Right ventricle myocardium superior (tissue), 1 donor: ENCODE data around the gene DPYD. TPM values are rescaled to one million over a fixed set of nuclear protein-coding genes. Genes with fewer than 3 reads are reported as not detected.
A peak's percentile ranks its signal among the peaks of the same experiment; 100 is the strongest.

Source experiments
- ATAC-seq: fragments of 200-7000 bp; cut with Tn5 transposase; one replicate; pipeline ENCODE4 v1.9.1; 2020; ENCODE audit warnings: mild to moderate bottlenecking; ENCODE audit not compliant: poor library complexity
- DNase-seq: peaks from one replicate; pipeline ENCODE4 v3.0.0-alpha.2; 2020
- intact Hi-C: fragments of 100-400 bp; cut with DNase I; formaldehyde crosslinking; loops from one replicate; pipeline ENCODE4 v1.11.2; 2022
- total RNA-seq: library from RNA; stranded (reverse); fragmentation: NEBNext Ultra II Directional; extraction: Animal tissue kit (Norgen Biotek cat#: 25700); gene quantifications from one replicate; pipeline ENCODE4 v1.2.1, GENCODE V29; 2021
- donor health status: DM: no; HTN: yes; CAD: no; lungs with severe emphysema.

Gene DPYD
- total RNA-seq, 1 donor from 2014 or later = 10.3 TPM

GRCh38 chr1:97089173-97089572 lies 831.7 kb downstream of the DPYD start:
- DNase-seq (no peak), ATAC-seq (no peak)
- intact Hi-C loops = no loop called here

DNA sequence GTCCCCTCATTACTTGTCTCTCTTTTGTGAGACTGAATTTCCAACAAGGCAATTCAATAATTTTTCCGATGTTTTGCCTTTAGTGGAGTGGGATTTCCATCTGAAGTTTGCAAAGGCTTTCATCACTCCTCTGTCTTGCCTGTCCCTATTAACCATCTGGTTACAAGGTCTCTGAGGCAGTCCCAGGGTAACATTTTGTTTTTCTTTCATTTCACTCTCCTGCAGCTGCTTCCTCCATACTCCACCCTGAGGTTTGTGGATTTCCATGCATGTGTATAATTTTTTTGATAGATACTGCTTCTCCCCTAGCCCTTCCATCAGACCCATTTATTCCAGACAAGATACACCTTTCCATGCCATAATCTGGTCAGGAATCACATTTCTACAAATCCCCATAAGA lies 832.4 kb downstream of the DPYD start:
- ATAC-seq (no peak), DNase-seq (no peak)
- intact Hi-C loops = no loop called here

DNA sequence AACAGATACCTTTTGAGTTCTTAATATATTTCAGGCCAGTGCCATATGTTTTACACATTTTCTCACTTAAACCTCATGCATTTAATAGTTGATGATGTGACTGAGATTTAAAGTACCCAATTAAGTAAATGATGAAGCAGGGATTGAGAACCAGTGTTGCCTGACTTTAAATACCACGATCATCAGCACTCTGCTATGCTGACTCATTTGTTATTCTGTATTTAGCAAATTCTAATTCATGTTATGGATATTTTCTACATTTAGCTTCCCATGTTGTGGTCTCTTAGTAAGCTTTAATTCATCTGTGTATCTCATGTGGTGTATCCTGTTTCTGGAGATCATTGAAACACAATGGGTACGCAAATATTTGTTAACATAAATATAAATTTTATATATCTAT lies 836.3 kb downstream of the DPYD start:
- intact Hi-C loops = no loop called here
- DNase-seq (no peak), ATAC-seq (no peak)

DNA sequence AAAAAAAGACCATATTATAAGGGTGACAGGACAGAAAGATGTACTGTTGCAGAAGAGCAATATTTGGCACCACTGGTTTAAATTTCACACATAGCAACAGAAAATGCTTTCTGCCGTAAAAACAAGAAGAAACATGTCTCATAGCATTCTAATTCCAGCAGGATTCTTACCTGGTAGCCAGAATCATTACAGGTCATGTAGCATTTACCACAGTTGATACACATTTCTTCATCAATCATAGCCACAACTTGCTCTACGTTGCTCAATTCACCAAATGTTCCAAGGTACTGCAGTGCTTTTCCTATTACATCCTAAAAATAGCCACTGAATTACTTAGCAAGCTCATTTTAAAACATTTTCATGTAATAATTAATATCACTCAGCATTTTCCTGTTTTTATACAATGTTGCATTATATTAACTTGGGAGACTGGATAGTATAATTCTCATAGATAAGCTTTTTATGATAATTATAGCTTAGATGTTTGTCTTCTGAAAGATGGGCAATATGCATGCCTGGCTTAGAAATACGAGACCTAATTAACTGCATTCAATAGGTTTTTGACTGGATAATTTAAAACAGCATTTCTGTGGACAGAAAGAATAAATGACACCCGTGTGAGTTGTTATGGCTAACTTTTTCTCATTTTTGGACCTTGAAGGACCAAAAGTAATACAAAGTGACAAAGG lies 838.5 kb downstream of the DPYD start:
- intact Hi-C loops = no loop called here
- DNase-seq (no peak), ATAC-seq (no peak)

- ATAC-seq (no peak), DNase-seq (no peak)
- intact Hi-C loops = no loop called here
Measured at GRCh38 chr1:97078872-97079271, 842.0 kb downstream of the DPYD start.

DNA sequence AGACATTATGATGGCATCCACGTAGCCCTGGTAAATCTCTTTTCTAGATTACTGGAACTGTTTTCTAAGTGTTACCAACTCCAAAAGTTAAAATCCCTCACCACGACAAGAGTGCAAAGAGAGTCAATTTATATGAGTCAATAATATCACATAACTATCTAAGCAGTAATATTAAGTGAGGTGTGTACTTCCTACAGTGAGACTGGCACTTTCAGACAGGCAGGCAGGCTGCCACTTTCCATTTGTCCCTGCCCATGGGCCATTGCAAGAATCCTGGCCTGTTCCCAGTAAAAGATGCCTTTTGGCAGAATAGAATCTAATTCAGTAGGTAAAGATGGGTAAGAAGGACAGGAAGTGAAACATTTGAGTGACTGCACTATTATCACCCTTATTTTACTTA lies 843.6 kb downstream of the DPYD start:
- intact Hi-C loops = no loop called here
- DNase-seq (no peak), ATAC-seq (no peak)

DNA sequence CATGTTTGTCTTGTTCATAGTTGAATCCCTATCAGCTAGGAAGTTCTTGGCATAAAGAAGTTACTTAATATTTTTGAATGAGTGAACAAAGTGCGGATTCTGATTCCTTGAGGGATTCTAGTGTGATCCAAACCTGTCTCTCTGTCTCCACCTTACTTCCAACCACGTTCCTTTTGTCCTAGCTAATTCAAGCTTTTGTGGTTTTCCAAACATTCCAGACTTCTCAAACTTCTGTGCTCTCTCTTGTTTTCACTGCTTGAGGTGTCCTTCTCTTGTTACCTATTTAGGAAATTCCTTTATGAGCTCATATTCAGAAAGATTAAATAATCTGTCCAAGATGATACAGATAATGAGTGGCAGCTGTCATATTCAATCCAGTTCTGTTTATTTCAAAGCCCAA lies 846.1 kb downstream of the DPYD start:
- intact Hi-C loops = no loop called here
- ATAC-seq = no peak

DNA sequence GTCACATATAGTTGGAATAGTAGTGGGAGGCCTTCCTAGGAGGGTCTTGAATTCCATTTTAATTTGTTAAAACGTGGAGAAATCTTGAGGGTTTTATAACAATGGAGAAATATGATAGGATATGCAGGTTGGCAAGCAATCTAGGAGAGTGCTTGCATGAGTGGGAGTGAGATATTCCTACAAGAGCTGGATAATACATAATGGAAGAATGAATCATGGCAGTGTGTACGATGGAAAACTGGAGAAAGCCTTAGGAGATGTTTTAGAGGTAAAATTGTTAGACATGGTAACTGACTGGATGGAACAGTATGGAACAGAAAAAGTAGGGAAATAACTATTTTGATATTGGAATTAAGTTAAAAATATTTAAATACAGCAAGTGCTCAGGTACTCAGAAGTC lies 846.9 kb downstream of the DPYD start:
- DNase-seq (no peak), ATAC-seq (no peak)
- intact Hi-C loops = no loop called here

More for the DNA sequence above, 846.1 kb downstream of the DPYD start:
- no peak for DNase-seq

- DNase-seq (no peak), ATAC-seq (no peak)
- intact Hi-C loops = no loop called here
Measured at GRCh38 chr1:97073169-97073568, 847.7 kb downstream of the DPYD start.

DNA sequence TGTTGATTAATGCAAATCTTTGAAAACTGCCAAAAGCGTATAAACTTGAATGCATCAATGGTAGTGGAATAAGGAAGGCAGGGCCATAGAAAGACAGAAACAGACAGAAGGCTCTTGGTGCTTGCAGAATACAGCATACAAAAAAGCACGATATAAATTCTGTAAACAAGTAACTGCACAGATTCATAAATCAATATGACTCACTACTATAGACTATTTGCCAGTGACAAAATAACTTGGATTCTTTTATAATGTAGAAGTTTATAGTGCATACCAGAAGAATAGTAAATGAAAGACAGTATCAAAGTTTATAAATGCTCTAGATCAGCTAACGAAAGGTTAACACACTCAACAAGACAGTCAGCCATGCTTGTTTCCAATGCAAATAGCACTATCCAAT lies 849.7 kb downstream of the DPYD start:
- intact Hi-C loops = no loop called here
- DNase-seq (no peak), ATAC-seq (no peak)

DNA sequence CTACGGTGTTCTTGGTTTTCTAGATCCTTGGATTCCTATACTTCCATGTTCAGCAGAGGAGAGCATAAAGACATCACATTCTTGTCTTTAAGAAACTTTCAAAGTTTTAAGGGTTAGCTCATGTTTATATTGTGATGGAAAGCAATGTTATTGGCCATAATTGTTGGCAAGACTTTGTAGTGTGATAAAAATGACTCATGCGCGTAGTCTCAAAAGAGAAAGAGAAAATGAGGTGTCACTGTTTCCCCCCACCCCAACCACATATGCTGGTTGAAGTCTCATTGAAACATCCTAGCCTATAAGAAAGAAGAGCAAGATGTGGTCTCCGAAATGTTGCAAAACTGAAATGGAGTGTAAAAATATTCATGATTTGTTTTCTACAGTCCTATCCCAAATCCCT lies 850.5 kb downstream of the DPYD start:
- intact Hi-C loops = no loop called here
- no peak for DNase-seq
- ATAC-seq = no peak

DNA sequence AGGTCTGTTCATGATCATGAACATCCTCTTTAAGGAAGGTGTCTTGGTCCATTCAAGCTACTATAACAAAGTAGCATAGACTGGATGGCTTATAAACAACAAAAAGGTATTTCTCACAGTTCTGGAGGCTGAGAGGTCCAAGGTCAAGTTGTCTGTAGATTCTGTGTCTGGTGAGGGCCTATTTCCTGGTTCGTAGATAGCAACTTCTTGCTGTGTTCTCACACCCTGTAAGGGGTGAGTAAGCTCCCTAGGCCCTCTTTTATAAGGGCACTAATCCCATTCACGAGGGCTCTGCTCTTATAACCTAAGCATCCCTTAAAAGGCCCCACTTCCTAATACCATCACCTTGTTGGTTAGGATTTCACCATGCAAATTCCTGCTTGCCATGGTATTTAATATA lies 851.5 kb downstream of the DPYD start:
- DNase-seq = no peak
- intact Hi-C loops = no loop called here
- no peak for ATAC-seq

DNA sequence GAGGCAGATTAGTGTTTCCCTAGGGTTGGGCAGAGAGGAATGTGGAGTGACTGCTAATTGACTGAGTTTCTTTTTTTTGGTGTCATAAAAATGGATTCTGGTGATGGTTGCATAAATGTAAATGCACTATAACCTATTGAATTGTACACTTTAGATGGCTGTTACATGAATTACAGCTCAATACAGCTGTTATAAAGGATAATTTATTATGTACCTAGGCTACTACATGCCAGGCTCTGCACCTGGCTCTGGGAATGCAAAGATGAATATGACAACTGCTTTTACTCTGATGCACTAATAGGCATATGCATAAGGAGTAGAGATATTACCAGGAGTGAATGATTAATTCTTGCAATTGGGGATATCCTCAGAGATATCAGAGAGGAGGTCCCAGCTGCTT lies 854.0 kb downstream of the DPYD start:
- ATAC-seq (no peak), DNase-seq (no peak)
- intact Hi-C loops = no loop called here

- DNase-seq (no peak), ATAC-seq (no peak)
- intact Hi-C loops = no loop called here
Measured at GRCh38 chr1:97063532-97063931, 857.3 kb downstream of the DPYD start.

- no peak for ATAC-seq
- DNase-seq = no peak
- intact Hi-C loops = no loop called here
Measured at GRCh38 chr1:97061604-97062003, 859.2 kb downstream of the DPYD start.

DNA sequence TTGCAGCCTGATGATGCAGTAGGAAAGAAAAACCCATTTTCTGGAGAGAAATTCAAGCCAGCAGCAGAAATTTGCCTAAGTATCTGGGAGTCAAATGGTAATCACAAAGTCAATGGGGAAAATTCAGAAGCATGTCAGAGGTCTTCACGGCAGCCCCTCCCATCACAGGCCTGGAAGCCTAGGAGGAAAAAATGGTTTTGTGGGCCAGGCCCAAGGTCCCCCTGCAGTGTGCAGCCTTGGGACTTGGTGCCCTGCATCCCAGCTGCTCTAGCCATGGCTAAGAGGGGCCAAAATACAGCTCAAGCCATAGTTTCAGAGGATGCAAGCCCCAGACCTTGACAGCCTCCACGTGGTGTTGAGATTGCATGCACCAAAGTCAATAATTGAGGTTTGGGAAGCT lies 864.4 kb downstream of the DPYD start:
- no peak for ATAC-seq
- no peak for DNase-seq
- intact Hi-C loops = no loop called here

GRCh38 chr1:97053268-97053667 lies 867.6 kb downstream of the DPYD start:
- intact Hi-C loops = no loop called here
- ATAC-seq (no peak), DNase-seq (no peak)

DNA sequence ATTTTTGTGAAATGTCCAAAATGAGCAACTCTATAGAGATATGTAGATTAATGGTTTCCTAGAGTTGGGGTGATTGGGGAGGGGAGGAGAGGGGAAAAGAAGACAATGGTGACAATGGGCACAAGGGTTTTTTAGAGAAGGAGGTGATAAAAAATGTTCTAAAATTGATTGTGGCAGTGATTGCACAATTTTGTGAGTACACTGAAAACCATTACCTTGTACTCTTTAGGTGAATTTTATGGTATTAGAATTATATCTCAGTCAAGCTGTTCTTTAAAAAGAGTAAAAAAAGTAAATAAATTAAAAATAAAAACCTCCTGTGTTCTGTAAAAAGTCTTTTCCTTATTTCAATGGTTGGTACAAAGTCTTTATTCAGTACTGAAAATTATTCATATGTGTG lies 869.0 kb downstream of the DPYD start:
- ATAC-seq (no peak), DNase-seq (no peak)
- intact Hi-C loops = no loop called here

DNA sequence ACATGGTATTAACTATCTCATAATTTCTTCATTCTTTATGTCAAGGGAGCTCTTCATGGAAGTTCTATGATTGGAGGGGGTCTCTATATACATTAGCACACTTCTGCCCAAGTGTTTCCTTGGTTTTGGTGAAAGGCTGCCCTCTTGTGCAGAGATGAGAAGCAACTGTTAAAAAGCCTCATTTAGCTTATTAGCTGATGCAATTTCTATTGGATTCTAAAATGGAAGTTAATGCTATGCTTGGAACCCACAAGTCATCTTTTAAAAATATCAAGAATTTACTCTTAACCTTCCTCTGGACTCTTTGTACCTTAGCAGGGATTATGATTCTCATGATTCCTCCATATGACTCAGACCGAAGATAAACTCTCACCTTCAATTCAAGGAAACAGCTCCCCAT lies 870.3 kb downstream of the DPYD start:
- no peak for ATAC-seq
- intact Hi-C loops = no loop called here
- DNase-seq = no peak

GRCh38 chr1:97047421-97047793 lies 873.4 kb downstream of the DPYD start:
- no peak for DNase-seq
- intact Hi-C loops = no loop called here
- peak; percentile 78 for ATAC-seq

DNA sequence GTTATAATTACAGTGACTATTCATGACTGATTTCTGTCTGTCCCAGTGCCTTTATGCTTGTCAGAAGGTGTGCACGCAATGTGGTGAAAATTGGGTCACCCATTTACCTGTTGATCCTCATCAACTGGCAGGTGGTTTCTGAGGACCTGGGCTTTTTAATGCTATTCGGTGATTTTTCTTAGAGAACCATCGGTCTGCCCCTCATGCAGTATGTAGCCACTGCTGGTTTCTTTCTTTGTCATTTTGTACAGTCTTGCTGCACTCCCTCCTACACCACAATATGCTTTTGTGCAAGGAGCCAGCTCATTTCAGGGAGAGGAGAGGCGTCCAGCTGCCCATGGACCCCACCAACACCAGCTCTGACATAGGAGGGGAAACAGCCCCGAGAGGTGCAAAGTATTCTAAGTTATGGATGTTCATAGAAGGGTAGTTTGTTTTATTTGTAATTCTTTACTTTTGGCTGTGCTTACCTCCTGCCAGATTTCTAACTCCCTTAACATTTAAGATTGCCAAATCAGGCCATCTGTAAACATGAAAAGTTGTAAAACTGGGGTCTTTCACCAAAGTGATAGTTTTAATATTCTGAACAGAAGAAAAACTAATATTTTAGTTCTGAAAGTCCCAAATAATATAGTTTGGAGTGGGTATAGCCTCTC lies 873.9 kb downstream of the DPYD start:
- intact Hi-C loops = no loop called here
- ATAC-seq (peak; percentile 60), DNase-seq (no peak)
